GM21360 (cell line): Measurements from ENCODE around the gene TRNP1.

ENCODE experiments used
- ATAC-seq: cut with Tn5 transposase; IDR thresholded peaks from one replicate; pipeline ENCODE4 v1.9.1; 2021; ENCODE audit warnings: mild to moderate bottlenecking, moderate library complexity; ENCODE audit not compliant: unreplicated experiment

TRNP1 gene

GRCh38 chr1:27025718-27026117 lies 32.2 kb downstream of the TRNP1 start:
- ATAC-seq, result no peak

- no peak for ATAC-seq
Measured at GRCh38 chr1:27026621-27027574, 33.4 kb downstream of the TRNP1 start.

GRCh38 chr1:27027575-27028250 lies 34.2 kb downstream of the TRNP1 start:
- no peak for ATAC-seq

- ATAC-seq, result no peak
Measured at GRCh38 chr1:27029517-27029916, 36.0 kb downstream of the TRNP1 start.

GRCh38 chr1:27031235-27032118 lies 38.0 kb downstream of the TRNP1 start:
- no peak for ATAC-seq

GRCh38 chr1:27032119-27032461 lies 38.6 kb downstream of the TRNP1 start:
- ATAC-seq, result no peak

GRCh38 chr1:27033043-27033746 lies 39.7 kb downstream of the TRNP1 start:
- ATAC-seq, result no peak

GRCh38 chr1:27035344-27035743 lies 41.9 kb downstream of the TRNP1 start:
- ATAC-seq, result no peak

GRCh38 chr1:27036718-27037117 lies 43.2 kb downstream of the TRNP1 start:
- no peak for ATAC-seq

- no peak for ATAC-seq
Measured at GRCh38 chr1:27037518-27037917, 44.0 kb downstream of the TRNP1 start.

- no peak for ATAC-seq
Measured at GRCh38 chr1:27038020-27038419, 44.5 kb downstream of the TRNP1 start.

GRCh38 chr1:27042670-27043069 lies 49.2 kb downstream of the TRNP1 start:
- no peak for ATAC-seq

- ATAC-seq, result no peak
Measured at GRCh38 chr1:27044613-27045151, 51.2 kb downstream of the TRNP1 start.

- no peak for ATAC-seq
Measured at GRCh38 chr1:27045973-27046558, 52.6 kb downstream of the TRNP1 start.

GRCh38 chr1:27047914-27048313 lies 54.4 kb downstream of the TRNP1 start:
- ATAC-seq, result no peak

- no peak for ATAC-seq
Measured at GRCh38 chr1:27049100-27049499, 55.6 kb downstream of the TRNP1 start.

- no peak for ATAC-seq
Measured at GRCh38 chr1:27049607-27050006, 56.1 kb downstream of the TRNP1 start.
